Measurements from ENCODE around the gene NEDD4.
"Not testable (repeated sequence)": the region's sequence is repeated elsewhere in the genome, so short reads cannot be mapped to it uniquely, and the experiment has no call there.

NEDD4 gene

GRCh38 chr15:55891196-55891595 lies 102.2 kb downstream of the NEDD4 start:
- no peak overlapping the region for H3K27ac ChIP-seq
- H3K9ac ChIP-seq = no peak overlapping the region
- H3K4me2 ChIP-seq = no peak overlapping the region
- H3K36me3 ChIP-seq = no peaks in the 10 kb centered on the region; a peak in 1 of 22 replicates
- peaks cover 0 to 18% (median 0%) of the 10 kb centered on the region in 10 experiments; a peak in 2 of 20 replicates for H3K4me1 ChIP-seq
- H3K9me3 ChIP-seq (replicated peaks in 1 of 11) = peaks cover 16 to 25% (median 17%) of the 10 kb centered on the region in 11 experiments; a peak in 21 of 22 replicates
- no peak for TF ChIP-seq Cebpa-rat (IDR thresholded peaks at IDR 0.05)
- H4K20me1 ChIP-seq = no peaks in the 10 kb centered on the region
- H3K4me3 ChIP-seq = no peak overlapping the region
- H3K27me3 ChIP-seq = no peaks in the 10 kb centered on the region

- TF ChIP-seq Cebpa-rat (IDR thresholded peaks at IDR 0.05) = no peak
- H3K36me3 ChIP-seq = peaks cover 0 to 16% (median 0%) of the 10 kb centered on the region in 11 experiments; a peak in 6 of 22 replicates
- peaks cover 17 to 25% (median 18%) of the 10 kb centered on the region in 11 experiments; a peak in 21 of 22 replicates for H3K9me3 ChIP-seq (replicated peaks in 1 of 11)
- no peaks in the 10 kb centered on the region for H3K4me1 ChIP-seq
- H3K9ac ChIP-seq = no peak overlapping the region
- no peak overlapping the region for H3K4me2 ChIP-seq
- H3K27ac ChIP-seq = no peak overlapping the region
- H4K20me1 ChIP-seq = no peaks in the 10 kb centered on the region
- H3K4me3 ChIP-seq = no peak overlapping the region
- no peaks in the 10 kb centered on the region for H3K27me3 ChIP-seq
These were observed 109.2 kb downstream of the NEDD4 start for GRCh38 chr15:55884223-55884622.

- no peak for TF ChIP-seq Cebpa-rat (IDR thresholded peaks at IDR 0.05)
These were observed 114.2 kb downstream of the NEDD4 start for GRCh38 chr15:55879181-55879580.

GRCh38 chr15:55873024-55873720 lies 120.2 kb downstream of the NEDD4 start:
- Histone ChIP-seq H3K9ac (no peak overlapping the region), H3K4me3 (no peak overlapping the region), H3K27me3 (no peaks in the 10 kb centered on the region), H3K36me3 (peaks cover 0 to 9% (median 0%) of the 10 kb centered on the region in 11 experiments; a peak in 2 of 22 replicates), H3K9me3 (replicated peaks in 1 of 11) (no peaks in the 10 kb centered on the region), H4K20me1 (no peaks in the 10 kb centered on the region), H3K4me1 (no peaks in the 10 kb centered on the region), H3K4me2 (no peak overlapping the region), H3K27ac (no peak overlapping the region)
- no peak for TF ChIP-seq Cebpa-rat (IDR thresholded peaks at IDR 0.05)

More at GRCh38 chr15:55879181-55879580, 114.2 kb downstream of the NEDD4 start:
- no peaks in the 10 kb centered on the region for H4K20me1 ChIP-seq
- H3K9ac ChIP-seq = no peak overlapping the region
- H3K27ac ChIP-seq = no peak overlapping the region
- H3K27me3 ChIP-seq = no peaks in the 10 kb centered on the region
- no peaks in the 10 kb centered on the region for H3K4me1 ChIP-seq
- no peak overlapping the region for H3K4me2 ChIP-seq
- H3K4me3 ChIP-seq = no peak overlapping the region
- H3K36me3 ChIP-seq = peaks cover 0 to 16% (median 0%) of the 10 kb centered on the region in 11 experiments; a peak in 6 of 22 replicates
- H3K9me3 ChIP-seq (replicated peaks in 1 of 11) = no peaks in the 10 kb centered on the region

- Histone ChIP-seq H3K4me3 (no peak overlapping the region), H3K36me3 (peaks cover 0 to 11% (median 0%) of the 10 kb centered on the region in 11 experiments; a peak in 2 of 22 replicates), H3K4me2 (no peak overlapping the region), H3K9me3 (replicated peaks in 1 of 11) (no peaks in the 10 kb centered on the region), H4K20me1 (no peaks in the 10 kb centered on the region), H3K27me3 (no peaks in the 10 kb centered on the region), H3K9ac (no peak overlapping the region), H3K4me1 (no peaks in the 10 kb centered on the region), H3K27ac (no peak overlapping the region)
- no peak for TF ChIP-seq Cebpa-rat (IDR thresholded peaks at IDR 0.05)
These were observed 120.9 kb downstream of the NEDD4 start for GRCh38 chr15:55872471-55872870.

- no peaks in the 10 kb centered on the region for H3K4me1 ChIP-seq
- H3K27me3 ChIP-seq = no peaks in the 10 kb centered on the region
- H3K9ac ChIP-seq = no peak overlapping the region
- no peak overlapping the region for H3K4me3 ChIP-seq
- H4K20me1 ChIP-seq = no peaks in the 10 kb centered on the region
- peaks cover 0 to 11% (median 0%) of the 10 kb centered on the region in 11 experiments; a peak in 3 of 22 replicates for H3K36me3 ChIP-seq
- H3K27ac ChIP-seq = no peak overlapping the region
- no peaks in the 10 kb centered on the region for H3K9me3 ChIP-seq (replicated peaks in 1 of 11)
- no peak overlapping the region for H3K4me2 ChIP-seq
- TF ChIP-seq Cebpa-rat (IDR thresholded peaks at IDR 0.05) = no peak
These were observed 123.8 kb downstream of the NEDD4 start for GRCh38 chr15:55869660-55870059.

GRCh38 chr15:55868707-55869106 lies 124.7 kb downstream of the NEDD4 start:
- no peaks in the 10 kb centered on the region for H3K4me1 ChIP-seq
- no peak overlapping the region for H3K4me2 ChIP-seq
- no peaks in the 10 kb centered on the region for H4K20me1 ChIP-seq
- no peak for TF ChIP-seq Cebpa-rat (IDR thresholded peaks at IDR 0.05)
- no peak overlapping the region for H3K9ac ChIP-seq
- no peak overlapping the region for H3K27ac ChIP-seq
- H3K4me3 ChIP-seq = no peak overlapping the region
- H3K9me3 ChIP-seq (replicated peaks in 1 of 11) = no peaks in the 10 kb centered on the region
- H3K27me3 ChIP-seq = no peaks in the 10 kb centered on the region
- H3K36me3 ChIP-seq = peaks cover 0 to 18% (median 0%) of the 10 kb centered on the region in 11 experiments; a peak in 3 of 22 replicates

- H4K20me1 ChIP-seq; H3K4me3 ChIP-seq; H3K27ac ChIP-seq; H3K27me3 ChIP-seq; H3K4me2 ChIP-seq; H3K9ac ChIP-seq; H3K4me1 ChIP-seq; H3K9me3 ChIP-seq (replicated peaks in 1 of 11): not testable (repeated sequence)
- H3K36me3 ChIP-seq = peaks cover 0 to 18% (median 0%) of the 10 kb centered on the region in 11 experiments; a peak in 3 of 22 replicates
These were observed 125.1 kb downstream of the NEDD4 start for GRCh38 chr15:55868291-55868690.

- peaks cover 11 to 48% (median 24%) of the 10 kb centered on the region in 11 experiments; a peak in 21 of 22 replicates for H3K36me3 ChIP-seq
- no peak for TF ChIP-seq Cebpa-rat (IDR thresholded peaks at IDR 0.05)
- H3K9me3 ChIP-seq (replicated peaks in 1 of 11) = no peaks in the 10 kb centered on the region
- H3K4me1 ChIP-seq = no peaks in the 10 kb centered on the region
- no peak overlapping the region for H3K9ac ChIP-seq
- no peaks in the 10 kb centered on the region for H4K20me1 ChIP-seq
- no peak overlapping the region for H3K4me3 ChIP-seq
- no peaks in the 10 kb centered on the region for H3K27me3 ChIP-seq
- H3K4me2 ChIP-seq = no peak overlapping the region
- H3K27ac ChIP-seq = no peak overlapping the region
These were observed 129.5 kb downstream of the NEDD4 start for GRCh38 chr15:55863911-55864310.

- H3K27me3 ChIP-seq = no peaks in the 10 kb centered on the region
- H3K9me3 ChIP-seq (replicated peaks in 1 of 11) = no peaks in the 10 kb centered on the region
- no peak overlapping the region for H3K4me2 ChIP-seq
- H4K20me1 ChIP-seq = no peaks in the 10 kb centered on the region
- no peaks in the 10 kb centered on the region for H3K4me1 ChIP-seq
- no peak for TF ChIP-seq Cebpa-rat (IDR thresholded peaks at IDR 0.05)
- no peak overlapping the region for H3K4me3 ChIP-seq
- no peak overlapping the region for H3K9ac ChIP-seq
- peaks cover 27 to 64% (median 40%) of the 10 kb centered on the region in 11 experiments for H3K36me3 ChIP-seq
- H3K27ac ChIP-seq = no peak overlapping the region
These were observed 132.3 kb downstream of the NEDD4 start for GRCh38 chr15:55861115-55861514.

All from BLaER1 treated with 17β-estradiol and CSF1 and Interleukin-3, amounts not matched to agents 10 nM and 100 nM (cell line).